ENCODE data around the gene MAP1LC3A. TPM values are rescaled to one million over a fixed set of nuclear protein-coding genes. Genes with fewer than 3 reads are reported as not detected.

MAP1LC3A gene
- total RNA-seq, 2 donors from 2014 or later: 44.8 to 46.2 TPM

DNA sequence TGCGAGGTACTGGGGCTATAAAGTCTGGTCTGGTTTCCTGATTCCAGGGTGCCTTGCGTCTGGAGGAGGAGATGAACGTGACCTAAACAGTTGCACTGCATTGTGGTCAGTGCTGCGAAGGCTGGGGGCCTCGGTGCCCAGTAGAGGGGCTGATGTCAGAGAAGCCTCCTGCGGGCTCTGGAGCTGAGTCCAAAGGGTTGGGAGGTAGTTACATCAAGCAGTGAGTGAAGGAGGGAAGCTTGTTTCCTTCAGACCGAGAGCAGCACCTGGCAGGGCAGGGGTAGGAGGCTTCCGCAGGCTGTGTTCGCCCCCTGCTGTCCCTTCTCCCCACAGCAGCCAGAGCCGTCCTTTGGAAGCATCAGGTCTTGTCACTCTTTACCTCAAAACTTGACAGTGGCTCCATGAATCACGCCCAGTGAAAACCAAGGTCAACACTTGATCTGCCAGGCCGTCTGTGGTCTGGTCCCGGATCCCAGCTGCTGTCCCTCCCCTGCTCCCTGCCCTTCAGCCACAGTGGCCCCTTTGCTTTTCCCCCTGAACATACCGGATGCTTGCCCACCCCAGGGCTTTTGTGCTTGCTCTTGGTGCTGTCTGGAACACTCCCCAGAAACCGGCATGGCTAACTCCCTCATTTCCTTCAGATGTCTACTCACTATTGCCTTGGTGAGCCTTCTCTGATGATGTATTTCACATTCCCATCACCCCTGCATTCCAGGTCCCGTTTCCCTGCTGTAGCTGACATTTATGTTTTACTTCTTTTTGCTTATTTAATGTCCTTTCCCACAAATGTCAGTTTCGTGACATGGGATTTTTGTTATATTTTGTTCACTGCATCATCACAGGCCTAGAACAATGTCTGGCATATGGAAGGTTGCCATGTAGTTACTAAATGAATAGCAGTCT lies 35.3 kb upstream of the MAP1LC3A start:
- Histone ChIP-seq H3K36me3 (peaks cover 7% of the 10 kb centered on the region), H3K27ac (peak overlapping the region; percentile 51), H3K9me3 (no peaks in the 10 kb centered on the region), H3K4me1 (peaks cover 13% of the 10 kb centered on the region), H3K9ac (ENCODE audit: low read depth in 2 of 2, low read length in 2 of 2) (peak overlapping the region; percentile 14 to 47), H3K4me3 (no peak overlapping the region), H3K27me3 (no peaks in the 10 kb centered on the region)
- DNase-seq: peak; percentile 65
- intact Hi-C loops (cut with DNase I): loop anchor here (10.0 kb wide), 1 partner anchor 208 kb away; no protein-coding TSS in a partner anchor
- TF ChIP-seq, protein P1, sequence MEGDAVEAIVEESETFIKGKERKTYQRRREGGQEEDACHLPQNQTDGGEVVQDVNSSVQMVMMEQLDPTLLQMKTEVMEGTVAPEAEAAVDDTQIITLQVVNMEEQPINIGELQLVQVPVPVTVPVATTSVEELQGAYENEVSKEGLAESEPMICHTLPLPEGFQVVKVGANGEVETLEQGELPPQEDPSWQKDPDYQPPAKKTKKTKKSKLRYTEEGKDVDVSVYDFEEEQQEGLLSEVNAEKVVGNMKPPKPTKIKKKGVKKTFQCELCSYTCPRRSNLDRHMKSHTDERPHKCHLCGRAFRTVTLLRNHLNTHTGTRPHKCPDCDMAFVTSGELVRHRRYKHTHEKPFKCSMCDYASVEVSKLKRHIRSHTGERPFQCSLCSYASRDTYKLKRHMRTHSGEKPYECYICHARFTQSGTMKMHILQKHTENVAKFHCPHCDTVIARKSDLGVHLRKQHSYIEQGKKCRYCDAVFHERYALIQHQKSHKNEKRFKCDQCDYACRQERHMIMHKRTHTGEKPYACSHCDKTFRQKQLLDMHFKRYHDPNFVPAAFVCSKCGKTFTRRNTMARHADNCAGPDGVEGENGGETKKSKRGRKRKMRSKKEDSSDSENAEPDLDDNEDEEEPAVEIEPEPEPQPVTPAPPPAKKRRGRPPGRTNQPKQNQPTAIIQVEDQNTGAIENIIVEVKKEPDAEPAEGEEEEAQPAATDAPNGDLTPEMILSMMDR (IDR thresholded peaks at IDR 0.05): peak; percentile 24

DNA sequence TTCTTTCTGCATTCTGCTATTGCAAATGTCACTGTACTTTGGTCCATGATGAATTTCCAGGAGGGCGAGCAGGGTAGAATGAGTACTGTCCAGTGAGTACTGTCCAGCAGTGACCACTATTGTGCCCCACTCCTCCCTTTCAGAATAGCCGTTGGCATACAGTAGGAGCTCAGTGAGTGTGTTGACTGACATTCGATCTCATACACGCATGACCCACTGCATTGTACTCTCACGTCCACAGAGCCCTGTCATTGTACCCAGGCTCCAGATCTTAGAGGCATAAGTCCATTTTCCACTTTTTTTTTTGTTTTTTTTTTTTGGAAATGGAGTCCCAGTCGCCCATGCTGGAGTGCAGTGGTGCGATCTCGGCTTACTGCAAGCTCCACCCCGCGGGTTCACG lies 34.1 kb upstream of the MAP1LC3A start:
- Histone ChIP-seq H3K27ac (no peak overlapping the region), H3K4me3 (no peak overlapping the region), H3K9ac (ENCODE audit: low read depth in 2 of 2, low read length in 2 of 2) (no peak overlapping the region), H3K9me3 (no peaks in the 10 kb centered on the region), H3K36me3 (peaks cover 7% of the 10 kb centered on the region), H3K4me1 (peaks cover 10% of the 10 kb centered on the region), H3K27me3 (no peaks in the 10 kb centered on the region)
- DNase-seq: peak; percentile 16
- TF ChIP-seq, protein P1 (IDR thresholded peaks at IDR 0.05): no peak
- intact Hi-C loops (cut with DNase I): loop anchor here (10.0 kb wide), 1 partner anchor 210 kb away; no protein-coding TSS in a partner anchor

DNA sequence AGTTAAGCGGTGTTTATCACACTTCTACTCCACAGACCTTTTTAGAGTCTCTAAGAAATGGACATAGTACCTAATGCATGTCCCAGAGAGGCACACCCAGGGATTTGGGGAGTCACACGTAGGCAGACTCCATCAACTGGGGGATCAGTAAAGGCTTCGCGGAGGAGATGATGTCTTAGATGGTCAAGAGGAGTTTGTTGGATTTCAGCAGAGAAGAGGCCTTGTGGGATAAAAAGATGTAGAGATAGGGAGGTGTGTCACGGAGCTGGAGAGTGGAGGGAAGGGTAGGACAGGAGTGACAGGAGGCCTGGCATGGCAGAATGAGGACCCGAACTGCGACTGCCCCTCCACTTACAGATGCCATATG lies 33.2 kb upstream of the MAP1LC3A start:
- H3K36me3 ChIP-seq: peaks cover 14% of the 10 kb centered on the region
- no peaks in the 10 kb centered on the region for H3K9me3 ChIP-seq
- intact Hi-C loops (cut with DNase I): loop anchor here (10.0 kb wide), 1 partner anchor 211 kb away; no protein-coding TSS in a partner anchor
- H3K4me3 ChIP-seq: no peak overlapping the region
- H3K9ac ChIP-seq (ENCODE audit: low read depth in 2 of 2, low read length in 2 of 2): peak overlapping the region in 1 of 2 donors; percentile 55
- peak overlapping the region; percentile 71 for H3K27ac ChIP-seq
- H3K4me1 ChIP-seq: peaks cover 10% of the 10 kb centered on the region
- no peaks in the 10 kb centered on the region for H3K27me3 ChIP-seq
- no peak for DNase-seq
- TF ChIP-seq, protein P1 (IDR thresholded peaks at IDR 0.05): no peak

DNA sequence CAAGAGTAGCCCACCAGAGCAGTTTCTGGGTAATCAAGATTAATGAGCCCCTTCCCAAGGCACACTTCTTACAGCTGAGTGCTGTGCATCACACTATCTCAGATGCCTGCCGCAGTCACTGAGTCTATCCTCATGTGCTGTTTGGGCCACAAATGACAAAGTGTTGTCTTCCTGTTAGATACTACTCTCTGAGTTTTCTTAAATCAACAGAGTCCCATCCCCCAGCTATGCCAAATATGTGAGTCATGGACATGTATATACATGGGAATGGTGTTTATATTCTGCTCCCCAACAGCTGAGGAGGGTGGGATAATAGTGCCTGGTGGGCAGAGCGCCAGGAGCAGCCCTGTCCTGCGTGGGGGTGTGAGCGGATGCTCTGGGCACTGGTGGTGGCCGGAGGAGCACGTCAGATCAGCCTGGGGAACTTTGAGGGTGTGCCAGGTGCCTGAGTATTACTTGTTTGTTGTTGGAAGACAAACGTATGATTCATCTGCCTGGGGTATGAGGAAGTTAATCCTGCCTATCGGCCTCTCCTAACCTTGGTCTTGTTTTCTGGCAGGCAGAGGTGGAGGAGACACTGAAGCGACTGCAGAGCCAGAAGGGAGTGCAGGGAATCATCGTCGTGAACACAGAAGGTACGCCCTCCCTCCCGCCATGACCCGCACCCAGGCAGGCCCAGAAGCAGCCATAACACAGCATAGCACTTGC lies 32.7 kb upstream of the MAP1LC3A start:
- TF ChIP-seq, protein P1 (IDR thresholded peaks at IDR 0.05): no peak
- Histone ChIP-seq H3K9me3 (no peaks in the 10 kb centered on the region), H3K9ac (ENCODE audit: low read depth in 2 of 2, low read length in 2 of 2) (peak overlapping the region in 1 of 2 donors; percentile 55), H3K27ac (peak overlapping the region; percentile 71), H3K27me3 (no peaks in the 10 kb centered on the region), H3K36me3 (peaks cover 14% of the 10 kb centered on the region), H3K4me1 (peaks cover 10% of the 10 kb centered on the region), H3K4me3 (no peak overlapping the region)
- intact Hi-C loops (cut with DNase I): loop anchor here (10.0 kb wide), 1 partner anchor 211 kb away; no protein-coding TSS in a partner anchor
- DNase-seq: peak; percentile 87

DNA sequence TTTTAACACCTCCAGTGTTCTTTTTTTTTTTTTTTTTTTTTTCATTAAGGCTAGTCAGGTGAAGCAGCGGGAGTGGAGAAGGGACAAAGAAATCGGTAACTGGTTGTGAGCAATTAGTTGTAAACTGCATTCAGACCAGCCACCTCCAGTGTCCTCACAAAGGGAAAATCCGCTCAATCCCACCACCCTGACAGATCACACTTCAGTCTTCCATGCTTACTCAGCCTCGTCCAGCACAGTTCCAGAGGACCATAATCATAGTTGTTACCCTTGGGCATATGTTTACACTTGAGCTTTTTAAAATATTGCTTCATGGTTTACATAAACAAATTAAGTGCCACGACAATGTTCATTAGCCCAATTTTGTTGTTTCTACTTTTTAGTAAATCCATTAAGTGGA lies 32.1 kb upstream of the MAP1LC3A start:
- Histone ChIP-seq H3K36me3 (peaks cover 14% of the 10 kb centered on the region), H3K9me3 (no peaks in the 10 kb centered on the region), H3K4me3 (no peak overlapping the region), H3K4me1 (peaks cover 10% of the 10 kb centered on the region), H3K27me3 (no peaks in the 10 kb centered on the region), H3K9ac (ENCODE audit: low read depth in 2 of 2, low read length in 2 of 2) (peak overlapping the region in 1 of 2 donors; percentile 55), H3K27ac (peak overlapping the region; percentile 71)
- TF ChIP-seq, protein P1 (IDR thresholded peaks at IDR 0.05): no peak
- DNase-seq: no peak
- intact Hi-C loops (cut with DNase I): loop anchor here (10.0 kb wide), 1 partner anchor 212 kb away; no protein-coding TSS in a partner anchor

Data from colonic mucosa (tissue), 4 donors.